Measurements from ENCODE around the gene DLGAP3.

- TF ChIP-seq CTCF (IDR thresholded peaks at IDR 0.05) (no peak), POLR2A (IDR thresholded peaks at IDR 0.05) (no peak), EP300 (IDR thresholded peaks at IDR 0.05) (no peak)
Observed at GRCh38 chr1:34850382-34850781, 79.1 kb downstream of the DLGAP3 start.

Data from ovary (tissue), 3 donors.